Measurements from ENCODE around the gene HDAC5.

DNA sequence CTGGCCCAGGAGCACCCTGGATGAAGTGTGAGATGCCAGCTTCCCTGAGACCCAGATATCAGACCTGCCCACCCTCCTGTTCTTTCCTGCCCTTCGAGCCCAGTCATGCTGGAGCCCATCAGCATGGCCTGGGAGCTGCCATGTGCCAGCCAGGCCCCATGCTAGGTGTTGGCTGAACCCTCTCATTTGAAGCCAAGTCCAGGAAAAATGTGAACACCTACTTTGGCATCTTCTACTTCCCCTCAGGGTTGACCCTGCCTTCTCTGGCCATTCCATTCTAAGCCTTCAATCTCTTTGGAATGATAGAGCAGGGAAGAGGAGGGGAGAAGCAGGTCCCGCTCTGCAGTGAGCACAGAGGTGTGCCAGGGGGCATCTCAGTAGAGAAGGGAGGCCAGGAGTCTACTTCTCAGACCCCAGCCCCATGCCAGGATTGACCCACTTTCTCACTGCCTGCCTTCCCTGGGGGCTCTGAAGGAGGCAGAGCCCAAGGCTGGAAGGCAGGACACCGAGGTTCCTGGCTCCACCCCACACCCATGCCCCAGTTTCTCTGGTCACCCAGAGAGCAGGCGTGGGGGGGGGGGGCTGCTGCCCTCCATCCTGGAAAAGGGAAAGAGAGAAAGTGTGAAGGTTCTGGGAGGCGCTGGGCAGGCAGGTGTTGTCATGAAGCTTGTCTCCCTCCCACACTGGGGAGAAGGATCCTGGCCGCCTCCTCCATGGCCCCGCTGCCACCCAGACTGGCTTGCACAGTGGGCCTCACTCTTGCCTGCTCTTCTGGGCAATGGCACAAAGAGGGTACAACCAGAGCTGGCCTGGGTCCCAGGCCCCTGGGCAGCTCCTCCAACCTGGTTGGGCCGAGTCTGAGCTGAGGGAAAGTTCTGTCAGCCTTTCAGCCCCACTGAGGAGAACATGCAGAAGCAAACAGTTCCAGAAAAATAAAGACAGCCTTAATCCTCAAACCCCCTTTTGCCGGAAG is 9.3 kb downstream of the HDAC5 start:
- TF ChIP-seq POLR2AphosphoS5 (IDR thresholded peaks at IDR 0.05; ENCODE audit: borderline replicate concordance, low read depth, low read length), result no peak
- no peak for TF ChIP-seq EZH2 (IDR thresholded peaks at IDR 0.05)
